Stimulated activated CD4-positive, alpha-beta T cell treated with anti-CD3 and anti-CD28 coated beads, Interleukin-4, amount 100 ng/mL, for 1 hour (primary cell): ENCODE results near the gene HACD2.
"Not testable (repeated sequence)": the region's sequence is repeated elsewhere in the genome, so short reads cannot be mapped to it uniquely, and the experiment has no call there.

Experiments used
- DNase-seq: peaks from one replicate; pipeline ENCODE4 v3.0.0-alpha.2; 2020

Gene HACD2

GRCh38 chr3:123522320-123523022, 62.4 kb downstream of the HACD2 start:
- no peak for DNase-seq

- DNase-seq: no peak
These were observed 63.5 kb downstream of the HACD2 start for GRCh38 chr3:123521179-123521969.

- no peak for DNase-seq
These were observed 64.2 kb downstream of the HACD2 start for GRCh38 chr3:123520656-123521055.

GRCh38 chr3:123518892-123519485, 65.9 kb downstream of the HACD2 start:
- no peak for DNase-seq

GRCh38 chr3:123511726-123512125, 73.1 kb downstream of the HACD2 start:
- no peak for DNase-seq

- DNase-seq: no peak
These were observed 73.8 kb downstream of the HACD2 start for GRCh38 chr3:123511084-123511483.

GRCh38 chr3:123508178-123508577, 76.7 kb downstream of the HACD2 start:
- no peak for DNase-seq

GRCh38 chr3:123505820-123506219, 79.0 kb downstream of the HACD2 start:
- no peak for DNase-seq

- DNase-seq: no peak
These were observed 81.7 kb downstream of the HACD2 start for GRCh38 chr3:123503203-123503602.

GRCh38 chr3:123499322-123499721, 85.5 kb downstream of the HACD2 start:
- DNase-seq: no peak

- DNase-seq: no peak
These were observed 86.1 kb downstream of the HACD2 start for GRCh38 chr3:123498761-123499160.

GRCh38 chr3:123493912-123494311, 90.9 kb downstream of the HACD2 start:
- DNase-seq: no peak

GRCh38 chr3:123491966-123492587, 92.8 kb downstream of the HACD2 start:
- no peak for DNase-seq

- DNase-seq: peak; percentile 43
These were observed 95.4 kb downstream of the HACD2 start for GRCh38 chr3:123489400-123490004.

GRCh38 chr3:123488645-123489347, 96.1 kb downstream of the HACD2 start:
- DNase-seq: no peak

GRCh38 chr3:123487063-123487462, 97.8 kb downstream of the HACD2 start:
- not testable (repeated sequence) for DNase-seq

GRCh38 chr3:123486460-123486859, 98.4 kb downstream of the HACD2 start:
- DNase-seq: no peak

GRCh38 chr3:123485551-123485950, 99.3 kb downstream of the HACD2 start:
- no peak for DNase-seq

- no peak for DNase-seq
These were observed 101.7 kb downstream of the HACD2 start for GRCh38 chr3:123483146-123483545.

- DNase-seq: no peak
These were observed 103.0 kb downstream of the HACD2 start for GRCh38 chr3:123481722-123482457.

- DNase-seq: no peak
These were observed 103.8 kb downstream of the HACD2 start for GRCh38 chr3:123481071-123481470.

GRCh38 chr3:123480428-123480827, 104.4 kb downstream of the HACD2 start:
- DNase-seq: no peak
